ENCODE results near the gene GFRA1.

GFRA1 gene

DNA sequence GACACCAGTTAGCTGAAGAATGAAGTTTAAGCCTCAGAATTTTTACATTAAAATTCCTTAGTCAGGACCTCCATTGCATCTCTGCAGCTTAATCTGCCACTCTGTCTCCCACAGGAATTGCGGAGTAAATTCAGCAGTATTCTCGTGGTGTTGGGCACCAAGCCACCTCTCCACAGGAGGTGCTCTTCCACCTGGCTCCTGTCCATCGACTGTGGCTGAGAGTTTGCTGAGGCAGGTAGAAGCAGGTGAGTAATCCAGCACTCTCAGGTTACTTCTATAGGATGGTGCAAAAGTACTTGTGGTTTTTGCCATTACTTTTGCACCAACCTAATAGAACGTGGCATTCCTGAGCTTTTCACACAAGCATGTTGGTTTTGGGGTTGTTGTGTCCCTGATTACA is 134.1 kb downstream of the GFRA1 start:
- peaks cover 3% of the 10 kb centered on the region; the same call in 1 of the 2 replicates for H3K4me1 ChIP-seq
- TF ChIP-seq Cebpa-rat (IDR thresholded peaks at IDR 0.05) = no peak
- no peak overlapping the region for H3K4me2 ChIP-seq

DNA sequence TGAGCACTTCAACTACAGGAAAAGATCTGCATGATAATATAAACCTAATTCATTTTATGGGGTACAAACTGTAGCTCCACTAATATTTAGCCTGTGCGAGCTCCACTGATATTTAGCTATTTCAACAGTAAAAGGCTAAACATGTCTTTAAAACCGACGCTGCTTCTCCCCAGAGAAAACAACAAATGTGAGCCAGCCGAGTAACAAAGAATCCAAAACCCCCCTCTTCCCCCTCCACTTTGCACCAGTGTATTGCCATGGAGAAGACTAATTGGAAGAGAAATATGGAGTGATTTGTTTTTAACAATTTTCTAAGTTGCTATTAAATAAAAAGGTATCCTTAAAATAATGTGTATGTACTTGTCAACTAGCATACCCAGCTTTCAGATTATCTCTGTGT is 136.7 kb downstream of the GFRA1 start:
- Histone ChIP-seq H3K4me3 (no peak overlapping the region), H3K9ac (no peak overlapping the region), H3K36me3 (no peaks in the 10 kb centered on the region), H4K20me1 (no peaks in the 10 kb centered on the region), H3K27ac (no peak overlapping the region), H3K9me3 (no peaks in the 10 kb centered on the region), H3K4me2 (no peak overlapping the region), H3K27me3 (no peaks in the 10 kb centered on the region), H3K4me1 (no peaks in the 10 kb centered on the region; the same call in 1 of the 2 replicates)
- TF ChIP-seq Cebpa-rat (IDR thresholded peaks at IDR 0.05) = no peak

More for the DNA sequence above, 134.1 kb downstream of the GFRA1 start:
- Histone ChIP-seq H3K4me3 (no peak overlapping the region), H3K9ac (no peak overlapping the region), H3K27me3 (no peaks in the 10 kb centered on the region), H4K20me1 (no peaks in the 10 kb centered on the region), H3K36me3 (no peaks in the 10 kb centered on the region), H3K27ac (no peak overlapping the region), H3K9me3 (no peaks in the 10 kb centered on the region)

DNA sequence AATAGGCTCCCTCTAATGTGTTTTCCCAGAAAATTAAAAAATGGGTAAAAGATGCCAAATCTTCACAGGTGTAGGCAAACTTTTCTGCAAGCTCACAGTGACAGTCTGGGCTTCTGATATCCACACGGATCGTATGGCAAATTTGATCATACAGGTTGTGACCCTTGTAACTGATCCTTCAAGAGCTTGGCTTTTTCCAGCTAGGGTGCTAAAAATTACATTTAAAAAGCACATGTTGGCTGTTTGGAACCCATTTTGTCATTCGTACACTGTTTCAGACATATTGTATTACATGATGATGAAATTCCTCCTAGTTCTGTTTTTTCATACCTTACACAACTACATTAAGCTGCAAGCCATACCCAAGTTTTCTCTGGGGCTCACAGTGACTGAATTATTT is 138.7 kb downstream of the GFRA1 start:
- H3K9ac ChIP-seq = no peak overlapping the region
- no peak overlapping the region for H3K27ac ChIP-seq
- no peak overlapping the region for H3K4me3 ChIP-seq
- H4K20me1 ChIP-seq = no peaks in the 10 kb centered on the region
- no peak for TF ChIP-seq Cebpa-rat (IDR thresholded peaks at IDR 0.05)
- H3K4me2 ChIP-seq = no peak overlapping the region
- no peaks in the 10 kb centered on the region; the same call in 1 of the 2 replicates for H3K4me1 ChIP-seq
- no peaks in the 10 kb centered on the region; the same call in 1 of the 2 replicates for H3K9me3 ChIP-seq
- H3K27me3 ChIP-seq = no peaks in the 10 kb centered on the region
- no peaks in the 10 kb centered on the region for H3K36me3 ChIP-seq

DNA sequence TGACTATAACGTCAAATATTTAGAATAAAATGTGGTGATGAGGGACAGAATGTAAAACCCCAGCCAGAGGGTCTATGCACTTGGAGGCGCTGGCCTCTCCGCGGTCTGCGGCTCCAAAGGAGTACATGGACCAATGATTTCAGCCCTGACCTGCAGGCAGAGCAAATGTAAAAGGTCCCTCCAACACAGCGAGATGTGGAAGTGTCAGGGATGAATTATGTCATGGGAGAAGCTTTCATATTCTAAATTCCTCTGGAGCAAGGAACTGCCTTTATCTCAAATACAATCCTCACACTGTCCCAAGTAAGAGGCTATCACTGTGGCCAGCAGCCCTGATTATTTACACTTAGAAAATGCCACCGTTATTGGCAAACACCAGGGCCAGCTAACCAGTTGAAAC is 139.4 kb downstream of the GFRA1 start:
- Histone ChIP-seq H3K4me1 (no peaks in the 10 kb centered on the region; the same call in 1 of the 2 replicates), H3K36me3 (no peaks in the 10 kb centered on the region), H3K4me3 (no peak overlapping the region), H4K20me1 (no peaks in the 10 kb centered on the region), H3K4me2 (no peak overlapping the region), H3K27ac (no peak overlapping the region), H3K9me3 (peaks cover 4% of the 10 kb centered on the region; the same call in 1 of the 2 replicates), H3K27me3 (no peaks in the 10 kb centered on the region), H3K9ac (no peak overlapping the region)
- no peak for TF ChIP-seq Cebpa-rat (IDR thresholded peaks at IDR 0.05)

DNA sequence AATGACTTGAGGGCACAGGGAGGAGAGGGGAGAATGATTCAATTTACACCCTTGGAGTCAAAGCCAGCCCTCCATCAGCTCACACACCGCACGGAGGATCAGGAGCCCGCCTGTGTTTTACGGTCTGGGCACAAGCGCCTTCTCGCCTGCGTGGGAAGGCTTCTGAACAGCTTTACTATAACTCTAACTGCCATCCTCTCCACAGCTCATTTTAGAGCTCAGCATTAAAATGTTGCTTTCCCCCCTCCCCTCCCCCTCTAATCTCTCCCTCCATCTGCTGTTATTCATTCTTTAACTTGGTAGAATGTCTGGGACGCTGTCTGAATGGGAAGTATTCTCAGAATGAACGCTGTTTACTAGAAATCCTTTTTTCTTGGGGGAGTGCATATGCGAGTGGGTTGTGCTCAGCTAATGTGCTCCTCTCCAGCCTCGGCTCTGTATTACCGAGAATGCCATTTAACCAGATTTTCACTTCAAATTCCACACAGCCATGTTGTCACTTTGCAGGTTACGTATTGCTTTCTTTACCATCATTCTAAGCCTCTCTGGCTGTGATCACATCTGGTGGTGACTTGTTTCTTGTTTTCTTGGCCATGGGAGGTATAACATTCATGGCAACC is 140.1 kb downstream of the GFRA1 start:
- Histone ChIP-seq H3K9me3 (peaks cover 4% of the 10 kb centered on the region; the same call in 1 of the 2 replicates), H4K20me1 (no peaks in the 10 kb centered on the region), H3K27me3 (no peaks in the 10 kb centered on the region), H3K4me3 (no peak overlapping the region), H3K4me2 (no peak overlapping the region), H3K36me3 (no peaks in the 10 kb centered on the region), H3K27ac (no peak overlapping the region), H3K9ac (no peak overlapping the region), H3K4me1 (no peaks in the 10 kb centered on the region)
- TF ChIP-seq Cebpa-rat (IDR thresholded peaks at IDR 0.05) = no peak

DNA sequence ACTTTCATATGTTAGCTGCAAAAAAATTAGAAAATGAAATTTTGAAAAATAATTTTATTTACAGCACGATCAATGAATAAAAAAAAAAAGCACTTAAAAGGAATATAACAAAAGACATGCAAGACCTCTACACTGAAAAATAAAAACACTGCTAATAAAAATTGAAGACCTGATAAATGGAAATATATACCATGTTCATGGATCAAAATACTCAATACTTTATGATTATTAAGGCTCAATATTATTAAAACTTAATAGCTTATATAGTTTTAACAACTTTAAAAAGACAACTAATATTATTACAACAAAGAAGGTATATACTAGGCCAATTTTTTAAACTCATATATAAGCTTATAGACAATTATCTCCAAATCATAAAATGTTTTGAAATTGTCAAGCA is 143.0 kb downstream of the GFRA1 start:
- no peaks in the 10 kb centered on the region for H3K27me3 ChIP-seq

DNA sequence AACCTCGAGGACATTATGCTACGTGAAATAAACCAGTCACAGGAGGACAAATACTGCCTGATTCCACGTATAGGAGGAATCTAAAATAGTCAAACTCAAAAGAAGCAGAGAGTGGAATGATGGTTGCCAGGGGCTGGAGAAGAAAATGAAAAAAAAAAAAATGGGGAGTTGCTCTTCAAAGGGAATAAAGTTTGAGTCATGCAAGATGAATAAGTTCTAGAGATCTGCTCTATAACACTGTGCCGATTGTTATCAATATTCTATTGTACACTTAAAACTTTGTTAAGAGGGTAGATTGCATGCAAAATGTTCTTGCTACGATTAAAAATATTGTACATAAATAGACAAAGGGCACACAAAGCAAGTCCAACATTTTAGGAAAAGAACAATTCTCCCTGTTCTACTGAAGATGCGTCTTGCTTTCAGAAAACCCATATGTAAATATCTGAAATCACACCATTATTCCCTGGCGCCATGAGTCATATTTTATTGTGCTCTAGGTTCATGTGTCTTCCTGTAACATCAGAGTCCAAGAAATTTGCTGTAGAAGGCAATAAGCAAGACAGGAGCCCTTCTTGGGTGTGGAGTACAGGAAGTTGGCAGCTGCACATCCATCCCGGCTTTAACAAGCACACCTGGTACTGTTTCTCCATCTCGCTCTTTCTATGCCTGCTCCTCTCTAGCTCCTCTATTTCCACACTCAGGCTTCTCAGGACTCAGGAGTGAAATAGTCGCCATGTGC is 145.9 kb downstream of the GFRA1 start:
- Histone ChIP-seq H3K4me3 (no peak overlapping the region), H3K9me3 (peaks cover 4% of the 10 kb centered on the region; the same call in 1 of the 2 replicates)
- no peak for TF ChIP-seq Cebpa-rat (IDR thresholded peaks at IDR 0.05)

More for the DNA sequence above, 143.0 kb downstream of the GFRA1 start:
- H3K4me3 ChIP-seq = no peak overlapping the region
- H3K9me3 ChIP-seq = peaks cover 4% of the 10 kb centered on the region; the same call in 1 of the 2 replicates
- no peak overlapping the region for H3K4me2 ChIP-seq
- no peak overlapping the region for H3K27ac ChIP-seq
- no peak overlapping the region for H3K9ac ChIP-seq
- no peaks in the 10 kb centered on the region for H4K20me1 ChIP-seq
- no peaks in the 10 kb centered on the region for H3K36me3 ChIP-seq
- no peak for TF ChIP-seq Cebpa-rat (IDR thresholded peaks at IDR 0.05)
- no peaks in the 10 kb centered on the region for H3K4me1 ChIP-seq

DNA sequence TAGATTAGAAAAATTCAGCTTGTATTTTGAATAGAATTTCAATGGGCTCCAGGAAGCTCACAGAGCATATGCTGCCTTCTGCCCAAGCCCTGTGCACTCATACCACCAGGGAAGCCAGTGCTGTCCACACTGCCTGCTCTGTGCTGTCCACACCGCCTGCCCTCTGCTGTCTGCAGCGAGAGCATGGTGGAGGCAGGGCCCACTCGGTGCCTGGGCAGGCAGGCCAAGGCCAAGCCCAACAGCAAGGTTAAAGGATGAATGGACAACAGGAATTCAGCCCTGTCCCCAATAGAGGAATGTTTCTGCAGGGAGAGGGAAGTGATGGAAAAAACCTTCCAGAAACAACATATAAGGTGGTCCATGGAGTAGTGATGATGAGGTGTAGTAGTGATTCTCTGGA is 146.8 kb downstream of the GFRA1 start:
- no peaks in the 10 kb centered on the region for H4K20me1 ChIP-seq
- H3K27me3 ChIP-seq = no peaks in the 10 kb centered on the region
- no peaks in the 10 kb centered on the region for H3K4me1 ChIP-seq
- TF ChIP-seq Cebpa-rat (IDR thresholded peaks at IDR 0.05) = no peak
- H3K4me2 ChIP-seq = no peak overlapping the region
- H3K27ac ChIP-seq = no peak overlapping the region
- H3K9me3 ChIP-seq = peaks cover 4% of the 10 kb centered on the region; the same call in 1 of the 2 replicates
- no peak overlapping the region for H3K9ac ChIP-seq
- no peaks in the 10 kb centered on the region for H3K36me3 ChIP-seq
- H3K4me3 ChIP-seq = no peak overlapping the region

More for the DNA sequence above, 145.9 kb downstream of the GFRA1 start:
- H3K27ac ChIP-seq = no peak overlapping the region
- H3K4me2 ChIP-seq = no peak overlapping the region
- no peaks in the 10 kb centered on the region for H4K20me1 ChIP-seq
- H3K4me1 ChIP-seq = no peaks in the 10 kb centered on the region
- no peaks in the 10 kb centered on the region for H3K27me3 ChIP-seq
- no peaks in the 10 kb centered on the region for H3K36me3 ChIP-seq
- no peak overlapping the region for H3K9ac ChIP-seq

DNA sequence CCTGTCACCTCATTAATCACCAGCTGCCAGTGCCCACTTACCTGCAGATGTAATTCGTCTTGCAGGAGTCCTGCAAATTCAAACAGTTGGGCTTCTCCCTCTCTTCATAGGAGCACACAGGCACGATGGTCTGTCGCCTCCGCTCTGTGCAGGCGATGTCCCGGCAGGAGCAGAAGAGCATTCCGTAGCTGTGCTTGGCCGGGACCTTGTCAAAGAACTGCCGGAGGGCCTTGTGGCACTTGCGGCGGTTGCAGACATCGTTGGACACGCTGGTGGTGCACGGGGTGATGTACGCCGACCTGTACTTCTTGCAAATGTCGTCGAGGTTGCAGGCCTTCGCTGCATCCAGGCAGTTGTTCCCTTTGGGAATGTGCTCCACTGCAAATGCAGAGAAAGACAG is 147.8 kb downstream of the GFRA1 start:
- Histone ChIP-seq H3K9ac (no peak overlapping the region), H4K20me1 (no peaks in the 10 kb centered on the region), H3K4me2 (no peak overlapping the region), H3K4me1 (no peaks in the 10 kb centered on the region), H3K9me3 (peaks cover 4% of the 10 kb centered on the region; the same call in 1 of the 2 replicates), H3K27me3 (no peaks in the 10 kb centered on the region), H3K27ac (no peak overlapping the region), H3K4me3 (no peak overlapping the region), H3K36me3 (no peaks in the 10 kb centered on the region)
- no peak for TF ChIP-seq Cebpa-rat (IDR thresholded peaks at IDR 0.05)

DNA sequence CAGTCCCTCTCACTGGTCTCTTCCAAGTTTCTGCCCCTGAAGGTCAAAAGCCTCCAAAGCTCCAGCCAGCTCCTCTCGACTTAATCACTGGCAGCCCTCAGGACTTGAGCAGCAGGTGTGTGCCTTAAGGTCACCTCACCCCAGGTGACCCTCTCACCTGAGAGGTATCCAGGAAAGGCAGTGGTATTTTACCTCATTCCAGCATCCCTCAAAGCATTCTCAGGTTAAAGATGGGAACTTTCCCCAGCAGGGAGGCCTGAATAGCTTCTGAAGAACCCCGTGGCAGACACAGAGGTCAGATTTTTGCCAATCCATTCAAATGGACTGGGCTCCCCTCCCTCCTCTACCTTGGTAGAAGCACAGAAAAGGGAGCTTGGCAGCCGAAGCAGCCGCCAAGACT is 148.2 kb downstream of the GFRA1 start:
- H3K4me2 ChIP-seq = no peak overlapping the region
- no peaks in the 10 kb centered on the region for H3K4me1 ChIP-seq
- H3K9me3 ChIP-seq = peaks cover 4% of the 10 kb centered on the region; the same call in 1 of the 2 replicates
- no peaks in the 10 kb centered on the region for H4K20me1 ChIP-seq
- H3K4me3 ChIP-seq = no peak overlapping the region
- no peaks in the 10 kb centered on the region for H3K36me3 ChIP-seq
- TF ChIP-seq Cebpa-rat (IDR thresholded peaks at IDR 0.05) = no peak
- no peak overlapping the region for H3K27ac ChIP-seq
- H3K9ac ChIP-seq = no peak overlapping the region
- no peaks in the 10 kb centered on the region for H3K27me3 ChIP-seq
